Keratinocyte (primary cell): ENCODE results near the gene TOM1L2.

Experiments used
- EZH2 ChIP-seq: IDR thresholded peaks from one replicate; pipeline ENCODE4 v1.6.1; 2012; ENCODE audit warnings: inconsistent platforms, mild to moderate bottlenecking, low read length, moderate library complexity
- TF ChIP-seq, protein P1 (sequence below), 3 experiments: IDR thresholded peaks in 1 of 3; conservative IDR thresholded peaks in 1 of 3; optimal IDR thresholded peaks in 1 of 3; 2 replicates in 2 of 3; 3 replicates in 1 of 3; pipeline versions ENCODE3 to v1.5.1; 2011; ENCODE audit warnings: low read length in 3 of 3, mild to moderate bottlenecking in 3 of 3, moderate library complexity in 2 of 3, control low read depth in 1 of 3, inconsistent platforms in 1 of 3; ENCODE audit not compliant: insufficient read depth in 2 of 3; ENCODE audit errors: extremely low read depth in 1 of 3

- TF ChIP-seq EZH2 = no peak
- TF ChIP-seq, protein P1, sequence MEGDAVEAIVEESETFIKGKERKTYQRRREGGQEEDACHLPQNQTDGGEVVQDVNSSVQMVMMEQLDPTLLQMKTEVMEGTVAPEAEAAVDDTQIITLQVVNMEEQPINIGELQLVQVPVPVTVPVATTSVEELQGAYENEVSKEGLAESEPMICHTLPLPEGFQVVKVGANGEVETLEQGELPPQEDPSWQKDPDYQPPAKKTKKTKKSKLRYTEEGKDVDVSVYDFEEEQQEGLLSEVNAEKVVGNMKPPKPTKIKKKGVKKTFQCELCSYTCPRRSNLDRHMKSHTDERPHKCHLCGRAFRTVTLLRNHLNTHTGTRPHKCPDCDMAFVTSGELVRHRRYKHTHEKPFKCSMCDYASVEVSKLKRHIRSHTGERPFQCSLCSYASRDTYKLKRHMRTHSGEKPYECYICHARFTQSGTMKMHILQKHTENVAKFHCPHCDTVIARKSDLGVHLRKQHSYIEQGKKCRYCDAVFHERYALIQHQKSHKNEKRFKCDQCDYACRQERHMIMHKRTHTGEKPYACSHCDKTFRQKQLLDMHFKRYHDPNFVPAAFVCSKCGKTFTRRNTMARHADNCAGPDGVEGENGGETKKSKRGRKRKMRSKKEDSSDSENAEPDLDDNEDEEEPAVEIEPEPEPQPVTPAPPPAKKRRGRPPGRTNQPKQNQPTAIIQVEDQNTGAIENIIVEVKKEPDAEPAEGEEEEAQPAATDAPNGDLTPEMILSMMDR (optimal IDR thresholded peaks at IDR 0.05 in 1 of 3, IDR thresholded peaks at IDR 0.05 in 1 of 3, conservative IDR thresholded peaks at IDR 0.05 in 1 of 3; ENCODE audit: extremely low read depth in 1 of 3, insufficient read depth in 2 of 3, low read length in 3 of 3) = no peak
Measured at GRCh38 chr17:17819561-17819995, 152.6 kb downstream of the TOM1L2 start.
